GM19099 (cell line): ENCODE data around the gene MTMR12.

Experiments used
- POLR2A ChIP-seq: IDR thresholded peaks from 3 replicates; pipeline ENCODE4 v1.6.1; 2011; ENCODE audit warnings: low read depth; ENCODE audit not compliant: insufficient read length; ENCODE audit errors: extremely low read depth

The MTMR12 gene

GRCh38 chr5:32311404-32312196, 1.1 kb downstream of the MTMR12 start:
- no peak for TF ChIP-seq POLR2A

- no peak for TF ChIP-seq POLR2A
These were observed 3.0 kb downstream of the MTMR12 start for GRCh38 chr5:32309761-32310160.

- TF ChIP-seq POLR2A, result no peak
These were observed 3.8 kb downstream of the MTMR12 start for GRCh38 chr5:32308946-32309345.

DNA sequence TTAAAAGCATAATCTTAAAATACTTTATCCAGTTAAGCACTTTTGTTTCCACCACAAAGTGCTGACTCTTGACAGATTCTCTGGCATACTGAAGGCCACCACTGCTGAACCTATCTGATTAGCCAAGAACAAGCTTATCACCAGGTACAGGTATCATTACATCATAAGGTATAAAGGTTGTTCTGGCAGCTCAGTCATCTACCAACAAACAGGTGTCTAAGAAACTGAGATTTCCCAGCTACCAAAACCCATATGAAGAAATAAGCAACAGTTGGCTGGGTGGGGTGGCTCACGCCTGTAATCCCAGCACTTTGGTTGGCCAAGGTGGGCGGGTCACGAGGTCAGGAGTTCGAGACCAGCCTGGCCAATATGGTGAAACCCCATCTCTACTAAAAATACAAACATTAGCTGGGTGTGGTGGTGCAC, 5.0 kb downstream of the MTMR12 start:
- no peak for TF ChIP-seq POLR2A

DNA sequence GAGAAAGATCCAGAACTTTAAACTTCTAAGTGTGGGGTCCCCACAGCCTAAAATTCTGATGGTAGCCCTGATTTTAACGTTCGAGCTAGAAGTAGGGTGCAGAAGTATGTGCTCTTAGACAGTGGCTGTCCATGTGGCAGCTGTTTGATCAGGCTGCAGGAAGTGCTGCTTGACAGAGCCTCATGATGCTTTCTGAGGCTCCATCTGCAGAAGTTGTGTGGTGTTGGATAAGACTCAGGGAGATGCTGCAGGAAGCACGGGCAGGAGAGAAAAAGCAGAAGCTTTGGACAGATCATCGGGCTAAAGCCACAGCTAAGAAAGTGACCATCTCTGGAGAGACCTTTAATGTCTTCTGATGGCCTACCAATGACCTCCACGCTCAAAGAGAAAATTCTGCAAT, 8.1 kb downstream of the MTMR12 start:
- TF ChIP-seq POLR2A, result no peak

DNA sequence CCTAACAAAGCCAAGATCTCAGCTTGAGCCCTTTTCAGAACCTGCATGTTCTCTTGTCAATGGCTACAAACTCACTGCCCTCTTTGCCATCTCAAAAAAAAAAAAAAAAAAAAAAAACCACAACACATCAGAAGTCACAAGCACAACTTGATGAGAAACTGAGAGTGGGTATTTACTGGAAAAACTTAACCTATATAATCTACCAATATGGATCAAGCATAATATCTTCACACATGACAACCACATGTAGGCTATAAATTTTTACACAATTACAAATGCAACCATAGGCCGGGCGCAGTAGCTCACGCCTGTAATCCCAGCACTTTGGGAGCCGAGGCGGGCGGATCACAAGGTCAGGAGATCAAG, 9.0 kb downstream of the MTMR12 start:
- no peak for TF ChIP-seq POLR2A

GRCh38 chr5:32302835-32303754, 9.6 kb downstream of the MTMR12 start:
- TF ChIP-seq POLR2A, result no peak

- no peak for TF ChIP-seq POLR2A
These were observed 10.8 kb downstream of the MTMR12 start for GRCh38 chr5:32301891-32302290.

DNA sequence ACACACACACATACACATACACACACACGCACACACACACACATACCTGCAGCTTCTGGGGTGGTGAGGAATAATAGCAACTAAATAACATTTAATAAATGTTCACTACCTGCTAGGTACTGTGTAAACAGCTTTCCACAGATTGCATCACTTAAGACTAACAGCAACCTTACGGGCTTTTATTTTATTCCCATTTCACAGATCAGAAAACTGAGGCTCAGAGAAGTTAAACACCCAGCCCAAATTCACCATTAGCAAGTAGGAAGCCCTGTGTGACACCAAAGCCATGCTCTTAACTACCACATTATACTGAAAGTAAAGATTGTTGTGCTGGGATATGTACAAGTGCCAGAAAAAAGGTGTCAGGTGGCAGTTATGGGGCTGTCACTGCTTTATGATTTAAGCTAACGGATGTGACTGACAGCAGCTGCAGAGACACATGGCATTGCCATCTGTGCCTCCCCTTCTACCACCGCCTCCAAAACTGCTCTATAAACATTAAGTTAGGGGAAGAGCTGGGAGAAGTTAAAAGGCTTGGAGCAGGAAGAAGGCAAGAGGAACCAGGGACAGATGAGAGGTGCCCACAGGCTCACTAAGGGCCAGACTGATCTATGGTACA, 13.6 kb downstream of the MTMR12 start:
- no peak for TF ChIP-seq POLR2A

DNA sequence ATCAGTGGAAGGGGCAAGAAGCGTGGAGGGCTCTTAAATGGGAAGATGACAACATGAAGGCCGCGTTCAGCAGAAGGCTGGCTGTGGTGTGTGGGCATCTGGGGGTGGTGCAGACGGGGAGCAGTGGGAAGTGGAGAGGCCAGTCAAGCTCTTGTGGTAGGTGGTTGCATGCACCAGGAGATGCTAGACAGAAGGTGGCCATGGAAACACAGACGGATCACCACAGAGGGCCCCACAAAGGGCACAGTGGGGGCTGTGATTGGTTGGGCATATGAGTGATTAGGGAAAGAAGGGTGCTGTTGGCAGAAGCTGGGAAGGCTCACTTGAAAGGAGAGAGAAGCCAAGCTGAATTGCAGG, 14.7 kb downstream of the MTMR12 start:
- TF ChIP-seq POLR2A, result no peak

DNA sequence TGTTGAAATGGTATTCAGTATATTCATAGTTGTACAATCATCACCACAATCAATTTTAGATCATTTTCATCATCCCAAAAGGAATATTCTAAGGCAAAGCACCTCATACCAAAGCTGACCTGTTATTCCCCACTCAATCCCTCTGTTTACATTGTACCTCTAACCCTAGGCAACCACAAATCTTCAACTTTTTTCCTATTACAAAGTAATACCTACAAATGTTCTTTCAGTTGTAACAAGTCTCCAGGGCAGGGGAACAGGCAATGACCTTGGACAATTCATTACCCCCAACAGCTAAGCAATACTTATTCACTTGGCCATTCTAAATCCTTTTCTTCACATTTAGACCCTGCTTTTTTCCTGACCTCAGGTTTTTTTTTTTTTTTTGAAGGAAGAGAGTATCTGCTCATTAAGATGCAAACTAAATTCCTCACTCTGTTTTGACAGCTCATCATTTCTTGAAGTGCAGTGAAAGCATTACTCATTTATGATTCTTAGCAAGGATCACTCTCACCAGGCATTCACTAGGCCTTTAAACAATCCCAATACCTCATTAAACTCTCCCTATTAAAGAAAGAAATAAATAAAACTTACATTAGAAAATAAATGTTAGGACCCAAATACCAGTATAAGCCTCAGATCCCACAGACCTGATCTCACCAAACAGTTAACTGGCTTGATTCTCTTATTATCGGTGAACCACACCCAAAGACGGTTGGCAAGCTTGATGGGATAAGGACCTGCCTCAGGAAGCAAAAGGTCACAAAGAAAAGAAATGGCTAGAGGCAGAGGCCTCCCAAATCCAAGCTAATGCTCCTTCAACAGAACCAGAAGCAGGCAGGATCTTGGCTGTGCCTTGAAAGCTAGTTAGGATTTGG, 15.3 kb downstream of the MTMR12 start:
- TF ChIP-seq POLR2A, result no peak

DNA sequence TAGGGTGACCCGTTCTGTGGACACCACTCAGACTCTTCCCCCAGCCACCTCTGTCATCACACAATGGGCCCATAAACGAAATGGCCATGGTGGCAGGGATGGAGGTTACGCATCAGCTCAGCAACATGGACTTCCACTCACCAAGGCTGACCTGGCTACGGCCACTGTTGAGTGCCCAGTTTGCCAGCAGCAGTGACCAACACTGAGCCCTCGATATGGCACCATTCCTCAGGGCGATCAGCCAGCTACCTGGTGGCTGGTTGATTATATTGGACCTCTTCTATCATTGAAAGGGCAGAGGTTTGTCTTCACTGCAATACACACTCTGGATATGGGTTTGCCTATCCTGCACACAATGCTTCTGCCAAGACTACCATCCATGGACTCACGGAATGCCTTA, 21.1 kb downstream of the MTMR12 start:
- no peak for TF ChIP-seq POLR2A

DNA sequence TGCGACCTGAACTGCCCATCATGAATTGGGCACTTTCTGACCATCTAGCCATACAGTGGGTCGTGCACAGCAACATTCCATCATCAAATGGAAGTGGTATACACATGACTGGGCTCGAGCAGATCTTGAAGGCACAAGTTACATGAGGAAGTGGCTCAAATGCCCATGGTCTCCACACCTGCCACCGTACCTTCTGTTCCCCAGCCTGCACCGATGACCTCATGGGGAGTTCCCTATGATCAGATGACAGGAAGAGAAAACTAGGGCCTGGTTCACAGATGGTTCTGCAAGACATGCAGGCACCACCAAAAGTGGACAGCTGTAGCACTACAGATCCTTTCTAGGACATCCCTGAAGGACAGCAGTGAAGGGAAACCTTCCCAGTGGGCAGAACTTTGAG, 21.8 kb downstream of the MTMR12 start:
- TF ChIP-seq POLR2A, result no peak

DNA sequence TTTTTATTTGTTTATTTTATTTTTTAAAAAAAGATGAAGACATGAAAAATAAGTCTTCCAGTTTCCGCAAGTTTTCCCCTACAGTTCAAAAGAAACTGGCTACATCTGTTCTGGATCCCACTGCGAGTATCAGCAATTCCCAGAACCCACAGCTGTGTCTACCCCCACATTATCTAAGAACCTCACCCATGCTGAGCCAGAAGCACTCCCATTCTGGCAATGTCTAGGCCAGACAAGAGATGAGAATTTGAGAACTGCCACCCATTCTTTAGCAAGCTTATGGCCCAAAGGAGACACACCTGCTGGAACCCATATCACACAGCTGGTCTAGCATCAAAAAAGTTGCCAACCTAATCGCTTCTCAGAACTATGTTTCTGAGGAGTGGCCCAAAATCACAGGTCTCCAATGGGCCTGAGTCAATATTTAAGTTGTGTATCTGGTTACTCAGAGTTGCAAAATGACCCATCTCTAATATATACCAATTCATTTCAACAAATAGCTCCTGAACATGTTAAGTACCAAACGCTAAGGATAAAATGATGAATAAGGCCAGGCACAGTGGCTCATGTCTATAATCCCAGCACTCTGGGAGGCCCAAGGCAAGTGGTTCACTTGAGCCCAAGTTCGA, 27.1 kb downstream of the MTMR12 start:
- TF ChIP-seq POLR2A, result no peak
